ENCODE measurements around the gene ENAM.

The ENAM gene

DNA sequence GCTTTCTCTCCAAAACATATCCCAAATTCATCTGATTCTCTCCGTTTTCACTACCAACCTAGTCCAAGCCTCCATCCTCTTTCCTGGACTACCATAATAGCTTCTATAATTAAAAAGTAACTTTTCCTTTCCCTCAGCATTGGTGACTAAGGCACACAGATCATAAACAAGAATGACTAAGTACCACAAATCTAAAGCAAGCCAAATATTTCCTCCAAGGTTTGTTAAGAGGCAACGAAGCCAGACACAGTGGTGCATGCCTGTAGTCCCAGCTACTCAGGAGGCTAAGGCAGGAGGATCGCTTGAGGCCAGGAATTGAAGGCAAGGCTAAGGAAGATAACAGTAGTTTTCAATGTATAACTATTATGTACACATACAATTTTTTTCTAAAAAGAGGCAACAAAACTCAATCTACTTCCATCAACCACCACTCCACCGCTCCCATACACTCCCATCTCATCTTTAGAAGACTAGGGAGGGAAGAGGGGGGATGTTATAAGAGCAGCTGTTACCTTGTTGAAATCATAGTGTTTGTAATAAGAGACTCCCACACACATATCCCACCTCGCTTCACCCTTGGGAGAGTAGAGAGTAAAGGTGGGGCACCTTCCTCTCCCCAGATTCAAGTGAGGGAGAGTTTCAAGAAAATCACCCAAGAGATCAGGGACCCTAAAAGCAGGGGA lies 41.9 kb downstream of the ENAM start:
- TF ChIP-seq, protein P1, sequence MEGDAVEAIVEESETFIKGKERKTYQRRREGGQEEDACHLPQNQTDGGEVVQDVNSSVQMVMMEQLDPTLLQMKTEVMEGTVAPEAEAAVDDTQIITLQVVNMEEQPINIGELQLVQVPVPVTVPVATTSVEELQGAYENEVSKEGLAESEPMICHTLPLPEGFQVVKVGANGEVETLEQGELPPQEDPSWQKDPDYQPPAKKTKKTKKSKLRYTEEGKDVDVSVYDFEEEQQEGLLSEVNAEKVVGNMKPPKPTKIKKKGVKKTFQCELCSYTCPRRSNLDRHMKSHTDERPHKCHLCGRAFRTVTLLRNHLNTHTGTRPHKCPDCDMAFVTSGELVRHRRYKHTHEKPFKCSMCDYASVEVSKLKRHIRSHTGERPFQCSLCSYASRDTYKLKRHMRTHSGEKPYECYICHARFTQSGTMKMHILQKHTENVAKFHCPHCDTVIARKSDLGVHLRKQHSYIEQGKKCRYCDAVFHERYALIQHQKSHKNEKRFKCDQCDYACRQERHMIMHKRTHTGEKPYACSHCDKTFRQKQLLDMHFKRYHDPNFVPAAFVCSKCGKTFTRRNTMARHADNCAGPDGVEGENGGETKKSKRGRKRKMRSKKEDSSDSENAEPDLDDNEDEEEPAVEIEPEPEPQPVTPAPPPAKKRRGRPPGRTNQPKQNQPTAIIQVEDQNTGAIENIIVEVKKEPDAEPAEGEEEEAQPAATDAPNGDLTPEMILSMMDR (conservative IDR thresholded peaks at IDR 0.05) = no peak
- H3K27ac ChIP-seq = no peak overlapping the region

- no peak overlapping the region for H3K27ac ChIP-seq
- TF ChIP-seq, protein P1 (conservative IDR thresholded peaks at IDR 0.05) = no peak
Measured at GRCh38 chr4:70671091-70671490, 42.5 kb downstream of the ENAM start.

- H3K27ac ChIP-seq = no peak overlapping the region
- TF ChIP-seq, protein P1 (conservative IDR thresholded peaks at IDR 0.05) = no peak
Measured at GRCh38 chr4:70674191-70674590, 45.6 kb downstream of the ENAM start.

GRCh38 chr4:70674731-70675130 lies 46.2 kb downstream of the ENAM start:
- TF ChIP-seq, protein P1 (conservative IDR thresholded peaks at IDR 0.05) = no peak
- H3K27ac ChIP-seq = no peak overlapping the region

GRCh38 chr4:70676554-70677090 lies 48.1 kb downstream of the ENAM start:
- no peak overlapping the region for H3K27ac ChIP-seq
- TF ChIP-seq, protein P1 (conservative IDR thresholded peaks at IDR 0.05) = no peak

- TF ChIP-seq, protein P1 (conservative IDR thresholded peaks at IDR 0.05) = no peak
- no peak overlapping the region for H3K27ac ChIP-seq
Measured at GRCh38 chr4:70678383-70678999, 49.9 kb downstream of the ENAM start.

DNA sequence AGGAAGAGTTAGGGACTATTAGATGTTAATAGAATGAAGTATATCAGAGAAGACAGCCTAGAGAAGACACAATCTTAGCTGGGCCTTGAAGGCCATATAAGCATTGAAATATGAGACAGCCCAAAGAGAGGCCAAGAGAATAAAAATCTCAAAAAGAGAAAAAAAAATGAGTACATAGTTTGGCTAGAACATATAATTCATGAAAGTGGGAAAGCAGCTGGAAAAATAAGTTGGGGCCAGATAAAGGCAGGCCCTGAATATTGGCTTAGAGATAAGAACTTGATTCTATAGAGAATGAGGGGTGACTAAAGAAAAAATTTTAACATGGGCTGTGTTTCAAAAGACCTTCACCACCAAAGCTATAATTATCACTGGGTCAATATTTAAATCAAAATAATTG lies 52.4 kb downstream of the ENAM start:
- TF ChIP-seq, protein P1 (conservative IDR thresholded peaks at IDR 0.05) = no peak
- no peak overlapping the region for H3K27ac ChIP-seq
